ENCODE measurements around the gene EIF2AK3.
"Not testable (repeated sequence)": the region's sequence is repeated elsewhere in the genome, so short reads cannot be mapped to it uniquely, and the experiment has no call there.

The EIF2AK3 gene

DNA sequence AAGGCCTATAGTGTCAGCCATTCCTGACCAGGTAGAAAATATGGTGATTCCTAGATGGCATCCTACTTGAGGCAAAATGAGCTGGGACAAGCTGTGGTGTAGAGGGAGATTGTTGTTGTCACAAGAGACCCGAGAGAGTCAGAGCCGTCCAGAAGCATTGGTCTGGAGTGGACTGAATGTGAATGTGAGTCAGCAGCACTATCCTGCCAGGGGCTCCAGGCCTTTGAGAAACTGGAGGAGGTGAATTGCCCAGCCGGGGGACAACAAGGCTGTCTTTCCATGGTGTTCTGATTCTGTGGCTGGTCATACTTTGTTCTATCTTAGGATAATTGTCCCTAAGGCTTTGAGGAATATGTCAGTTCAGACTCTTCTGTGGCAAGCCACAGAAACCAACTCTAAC is 29.4 kb upstream of the EIF2AK3 start:
- DNase-seq (ENCODE audit: low read depth in 1 of 2, low spot score in 1 of 2) = no peak
- in situ Hi-C loops (cut with HindIII; ENCODE audit: low pct_unique_long_range_greater_than_20kb, low sequenced_read_pairs) = no loop called here
- no peak for TF ChIP-seq JUND (IDR thresholded peaks at IDR 0.05; ENCODE audit: low read depth)

DNA sequence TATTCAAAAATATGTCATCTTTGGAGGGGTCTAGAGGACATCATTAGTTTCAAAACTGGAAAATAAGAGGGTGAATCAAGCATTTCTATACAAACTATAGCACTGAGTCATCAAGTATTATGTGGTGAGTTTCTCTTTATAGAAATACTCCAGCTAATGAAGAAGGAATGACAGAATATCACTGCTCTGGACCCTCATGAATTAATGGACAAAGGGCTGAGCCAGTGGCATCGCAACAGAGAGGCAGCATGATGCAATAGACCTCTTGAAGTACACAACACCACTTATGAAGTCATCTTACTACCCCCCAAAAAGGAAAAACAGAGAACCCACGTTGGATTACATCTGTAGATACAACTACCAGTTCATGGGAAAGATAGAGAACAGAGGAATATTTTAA is 27.4 kb upstream of the EIF2AK3 start:
- in situ Hi-C loops (cut with HindIII; ENCODE audit: low pct_unique_long_range_greater_than_20kb, low sequenced_read_pairs) = no loop called here
- TF ChIP-seq JUND (IDR thresholded peaks at IDR 0.05; ENCODE audit: low read depth) = no peak
- no peak for DNase-seq (ENCODE audit: low read depth in 1 of 2, low spot score in 1 of 2)

DNA sequence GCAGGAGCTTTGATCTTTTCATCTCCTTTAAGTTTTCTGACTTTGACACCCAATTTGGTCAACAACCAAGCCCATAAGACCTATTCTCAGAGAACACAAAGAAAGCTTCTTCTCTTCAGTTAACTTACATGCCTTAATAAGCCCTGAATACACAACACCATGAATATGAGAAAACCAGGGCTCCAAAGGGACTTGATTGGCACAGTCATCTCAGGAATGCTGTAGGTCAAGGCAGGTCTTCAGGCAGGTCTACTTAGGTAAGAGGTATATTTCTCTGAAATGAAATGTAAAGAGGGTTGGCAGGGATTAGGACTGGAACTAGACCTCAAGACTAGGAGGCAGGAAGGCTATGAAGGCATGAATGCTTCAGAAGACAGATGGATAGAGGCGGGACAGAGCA is 24.4 kb upstream of the EIF2AK3 start:
- TF ChIP-seq JUND (IDR thresholded peaks at IDR 0.05; ENCODE audit: low read depth) = no peak
- in situ Hi-C loops (cut with HindIII; ENCODE audit: low pct_unique_long_range_greater_than_20kb, low sequenced_read_pairs) = no loop called here
- DNase-seq (ENCODE audit: low read depth in 1 of 2, low spot score in 1 of 2) = peak in 1 of 2 experiments; percentile 29

- in situ Hi-C loops (cut with HindIII; ENCODE audit: low pct_unique_long_range_greater_than_20kb, low sequenced_read_pairs); DNase-seq (ENCODE audit: low read depth in 1 of 2, low spot score in 1 of 2): not testable (repeated sequence)
Measured at GRCh38 chr2:88645291-88645882, 18.1 kb upstream of the EIF2AK3 start.

GRCh38 chr2:88642278-88642677 is 15.0 kb upstream of the EIF2AK3 start:
- TF ChIP-seq JUND (IDR thresholded peaks at IDR 0.05; ENCODE audit: low read depth) = no peak
- in situ Hi-C loops (cut with HindIII; ENCODE audit: low pct_unique_long_range_greater_than_20kb, low sequenced_read_pairs) = no loop called here
- no peak for DNase-seq (ENCODE audit: low read depth in 1 of 2, low spot score in 1 of 2)

DNA sequence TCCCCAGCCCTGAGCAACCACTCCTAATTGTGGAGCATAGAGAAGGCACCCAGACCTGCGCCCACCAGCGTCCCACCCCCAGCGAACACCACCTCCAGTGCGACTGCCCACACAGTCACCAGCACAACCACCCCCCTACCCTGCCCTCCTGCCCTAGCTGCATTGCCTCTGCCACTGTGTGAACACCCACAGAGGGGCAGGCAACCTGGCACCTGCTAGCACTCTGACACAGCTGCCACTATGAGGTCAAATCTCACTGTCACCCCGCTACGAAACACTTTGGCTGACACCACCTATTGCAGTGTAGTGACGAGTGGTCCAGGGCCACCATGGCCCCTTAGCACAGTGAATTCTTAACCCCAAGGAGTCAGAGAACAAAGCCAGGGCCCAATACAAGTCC is 14.1 kb upstream of the EIF2AK3 start:
- in situ Hi-C loops (cut with HindIII; ENCODE audit: low pct_unique_long_range_greater_than_20kb, low sequenced_read_pairs) = no loop called here
- no peak for TF ChIP-seq JUND (IDR thresholded peaks at IDR 0.05; ENCODE audit: low read depth)
- DNase-seq (ENCODE audit: low read depth in 1 of 2, low spot score in 1 of 2) = no peak

DNA sequence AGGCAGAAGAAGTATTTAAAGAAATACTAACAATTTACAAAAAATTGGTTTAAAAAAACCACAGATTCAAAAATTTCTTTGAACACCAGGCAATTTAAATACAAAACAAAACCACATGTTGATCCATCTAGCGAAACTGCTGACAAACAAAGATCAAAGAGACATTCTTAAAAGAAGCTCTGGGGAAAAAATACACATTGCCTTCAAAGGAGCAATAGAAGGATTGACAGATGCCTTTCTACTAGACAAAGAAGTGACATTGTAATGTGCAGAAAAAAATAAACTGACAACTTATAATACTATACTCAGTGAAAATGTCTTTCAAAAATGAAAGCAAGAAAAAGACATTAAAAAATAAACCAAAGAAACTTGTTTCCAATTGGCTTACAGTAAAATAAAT is 12.6 kb upstream of the EIF2AK3 start:
- in situ Hi-C loops (cut with HindIII; ENCODE audit: low pct_unique_long_range_greater_than_20kb, low sequenced_read_pairs) = no loop called here
- no peak for TF ChIP-seq JUND (IDR thresholded peaks at IDR 0.05; ENCODE audit: low read depth)
- DNase-seq (ENCODE audit: low read depth in 1 of 2, low spot score in 1 of 2) = no peak

- in situ Hi-C loops (cut with HindIII; ENCODE audit: low pct_unique_long_range_greater_than_20kb, low sequenced_read_pairs) = no loop called here
- no peak for TF ChIP-seq JUND (IDR thresholded peaks at IDR 0.05; ENCODE audit: low read depth)
- DNase-seq (ENCODE audit: low read depth in 1 of 2, low spot score in 1 of 2) = no peak
Measured at GRCh38 chr2:88638743-88639142, 11.5 kb upstream of the EIF2AK3 start.

- in situ Hi-C loops (cut with HindIII; ENCODE audit: low pct_unique_long_range_greater_than_20kb, low sequenced_read_pairs) = no loop called here
- no peak for DNase-seq (ENCODE audit: low read depth in 1 of 2, low spot score in 1 of 2)
- no peak for TF ChIP-seq JUND (IDR thresholded peaks at IDR 0.05; ENCODE audit: low read depth)
Measured at GRCh38 chr2:88638123-88638650, 10.9 kb upstream of the EIF2AK3 start.

DNA sequence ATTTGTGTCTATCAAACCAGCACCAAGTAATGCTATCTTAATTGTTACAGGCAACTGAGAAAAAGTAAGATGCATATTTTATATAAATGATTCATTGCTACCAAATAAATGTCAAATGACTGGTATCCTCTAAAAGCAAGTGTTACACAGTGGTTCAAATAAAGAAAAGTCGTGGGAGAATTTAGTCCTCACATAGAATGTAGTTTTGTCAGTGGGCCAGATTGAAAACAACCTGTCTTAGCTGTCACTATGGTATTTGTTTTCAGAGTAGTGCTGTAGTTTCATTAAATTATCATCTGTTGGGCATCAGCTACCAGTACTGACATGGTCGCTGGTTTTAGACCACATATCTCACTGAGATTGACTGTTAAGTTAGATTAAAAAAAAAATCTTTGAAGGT is 10.2 kb upstream of the EIF2AK3 start:
- DNase-seq (ENCODE audit: low read depth in 1 of 2, low spot score in 1 of 2) = no peak
- TF ChIP-seq JUND (IDR thresholded peaks at IDR 0.05; ENCODE audit: low read depth) = no peak
- in situ Hi-C loops (cut with HindIII; ENCODE audit: low pct_unique_long_range_greater_than_20kb, low sequenced_read_pairs) = no loop called here

- in situ Hi-C loops (cut with HindIII; ENCODE audit: low pct_unique_long_range_greater_than_20kb, low sequenced_read_pairs) = no loop called here
Measured at GRCh38 chr2:88636026-88636425, 8.8 kb upstream of the EIF2AK3 start.

GRCh38 chr2:88632569-88632968 is 5.3 kb upstream of the EIF2AK3 start:
- in situ Hi-C loops (cut with HindIII; ENCODE audit: low pct_unique_long_range_greater_than_20kb, low sequenced_read_pairs) = no loop called here
- TF ChIP-seq JUND (IDR thresholded peaks at IDR 0.05; ENCODE audit: low read depth) = no peak
- no peak for DNase-seq (ENCODE audit: low read depth in 1 of 2, low spot score in 1 of 2)

More at GRCh38 chr2:88636026-88636425, 8.8 kb upstream of the EIF2AK3 start:
- DNase-seq (ENCODE audit: low read depth in 1 of 2, low spot score in 1 of 2) = no peak
- no peak for TF ChIP-seq JUND (IDR thresholded peaks at IDR 0.05; ENCODE audit: low read depth)

DNA sequence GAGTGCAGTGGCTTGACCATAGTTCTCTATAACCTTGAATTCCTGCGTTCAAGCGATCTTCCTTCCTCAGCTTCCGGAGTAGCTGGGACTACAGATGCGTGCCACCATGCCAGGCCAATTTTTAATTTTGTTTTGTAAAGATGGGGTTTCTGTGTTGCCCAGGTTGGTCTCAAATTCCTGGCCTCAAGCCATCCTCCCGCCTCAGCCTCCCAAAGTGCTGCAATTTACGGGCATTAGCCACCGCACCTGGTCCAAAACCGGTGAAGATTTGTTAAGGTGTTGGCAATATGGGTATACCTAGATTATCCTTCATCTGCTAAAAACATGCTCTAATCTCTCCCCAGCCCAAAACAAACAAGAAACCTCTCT is 1.3 kb upstream of the EIF2AK3 start:
- DNase-seq (ENCODE audit: low read depth in 1 of 2, low spot score in 1 of 2) = no peak
- TF ChIP-seq JUND (IDR thresholded peaks at IDR 0.05; ENCODE audit: low read depth) = no peak
- in situ Hi-C loops (cut with HindIII; ENCODE audit: low pct_unique_long_range_greater_than_20kb, low sequenced_read_pairs) = no loop called here

Measured in T47D (cell line).